Stimulated activated naive CD8-positive, alpha-beta T cell treated with anti-CD3 and anti-CD28 coated beads, Interleukin-15, Interleukin-2, amounts not matched to agents 100 U/mL and 50 U/mL, for 24 hours (primary cell): ENCODE measurements around the gene GALR1.
"Not testable (repeated sequence)": the region's sequence is repeated elsewhere in the genome, so short reads cannot be mapped to it uniquely, and the experiment has no call there.

Source experiments
- ATAC-seq: fragments of 150-1000 bp; cut with Tn5 transposase; one replicate; pipeline ENCODE4 v1.10.0; 2021
- DNase-seq: peaks from one replicate; pipeline ENCODE4 v3.0.0; 2021

GALR1 gene

GRCh38 chr18:77250926-77251729 is 1.5 kb downstream of the GALR1 start:
- ATAC-seq: peak; percentile 29
- no peak for DNase-seq

- no peak for ATAC-seq
- no peak for DNase-seq
Measured at GRCh38 chr18:77251730-77252050, 2.0 kb downstream of the GALR1 start.

- ATAC-seq (no peak), DNase-seq (no peak)
Measured at GRCh38 chr18:77254711-77255405, 5.2 kb downstream of the GALR1 start.

GRCh38 chr18:77255426-77256105 is 5.9 kb downstream of the GALR1 start:
- DNase-seq (no peak), ATAC-seq (no peak)

GRCh38 chr18:77262643-77263465 is 13.2 kb downstream of the GALR1 start:
- DNase-seq (no peak), ATAC-seq (no peak)

GRCh38 chr18:77263466-77263763 is 13.8 kb downstream of the GALR1 start:
- ATAC-seq (no peak), DNase-seq (no peak)

GRCh38 chr18:77267969-77268368 is 18.3 kb downstream of the GALR1 start:
- ATAC-seq: no peak
- no peak for DNase-seq

- ATAC-seq (no peak), DNase-seq (no peak)
Measured at GRCh38 chr18:77268456-77268855, 18.8 kb downstream of the GALR1 start.

- no peak for DNase-seq
Measured at GRCh38 chr18:77271576-77272481, 22.2 kb downstream of the GALR1 start.

GRCh38 chr18:77290841-77291240 is 41.2 kb downstream of the GALR1 start:
- DNase-seq, ATAC-seq: not testable (repeated sequence)

More at GRCh38 chr18:77271576-77272481, 22.2 kb downstream of the GALR1 start:
- no peak for ATAC-seq

GRCh38 chr18:77298172-77298571 is 48.5 kb downstream of the GALR1 start:
- DNase-seq (no peak), ATAC-seq (no peak)

GRCh38 chr18:77299706-77300105 is 50.1 kb downstream of the GALR1 start:
- ATAC-seq (no peak), DNase-seq (no peak)

- no peak for ATAC-seq
- no peak for DNase-seq
Measured at GRCh38 chr18:77300579-77300978, 50.9 kb downstream of the GALR1 start.

- no peak for DNase-seq
Measured at GRCh38 chr18:77304268-77304667, 54.6 kb downstream of the GALR1 start.

GRCh38 chr18:77305676-77306075 is 56.0 kb downstream of the GALR1 start:
- ATAC-seq: no peak
- no peak for DNase-seq

More at GRCh38 chr18:77304268-77304667, 54.6 kb downstream of the GALR1 start:
- no peak for ATAC-seq

- ATAC-seq: no peak
Measured at GRCh38 chr18:77308216-77308615, 58.6 kb downstream of the GALR1 start.

GRCh38 chr18:77314511-77314910 is 64.9 kb downstream of the GALR1 start:
- no peak for DNase-seq
- no peak for ATAC-seq

More at GRCh38 chr18:77308216-77308615, 58.6 kb downstream of the GALR1 start:
- DNase-seq: no peak

GRCh38 chr18:77314952-77315351 is 65.3 kb downstream of the GALR1 start:
- ATAC-seq: no peak

GRCh38 chr18:77316008-77316407 is 66.4 kb downstream of the GALR1 start:
- no peak for DNase-seq
- no peak for ATAC-seq

More at GRCh38 chr18:77314952-77315351, 65.3 kb downstream of the GALR1 start:
- DNase-seq: no peak

- DNase-seq (no peak), ATAC-seq (no peak)
Measured at GRCh38 chr18:77316641-77317040, 67.0 kb downstream of the GALR1 start.

- DNase-seq: no peak
- no peak for ATAC-seq
Measured at GRCh38 chr18:77320971-77321559, 71.4 kb downstream of the GALR1 start.
